BLaER1 (cell line): ENCODE measurements around the gene LCN6.

Experiments used
- H3K27ac ChIP-seq: shearing (Covaris generic); formaldehyde crosslinking; 2 replicates; pipeline ENCODE4 v1.8.1; 2022
- H3K27me3 ChIP-seq: shearing (Covaris generic); formaldehyde crosslinking; 2 replicates; pipeline ENCODE4 v1.8.1; 2022
- H3K36me3 ChIP-seq: shearing (Covaris generic); formaldehyde crosslinking; 2 replicates; pipeline ENCODE4 v1.8.1; 2022
- H3K4me1 ChIP-seq: shearing (Covaris generic); formaldehyde crosslinking; 2 replicates; pipeline ENCODE4 v1.8.1; 2022
- H3K4me2 ChIP-seq: shearing (Covaris generic); formaldehyde crosslinking; 2 replicates; pipeline ENCODE4 v1.8.1; 2022
- H3K4me3 ChIP-seq: shearing (Covaris generic); formaldehyde crosslinking; 2 replicates; pipeline ENCODE4 v1.8.1; 2022
- H3K9ac ChIP-seq: shearing (Covaris generic); formaldehyde crosslinking; 2 replicates; pipeline ENCODE4 v1.8.1; 2022
- H3K9me3 ChIP-seq: shearing (Covaris generic); formaldehyde crosslinking; 2 replicates; pipeline ENCODE4 v1.8.1; 2022
- H4K20me1 ChIP-seq: shearing (Covaris generic); formaldehyde crosslinking; 2 replicates; pipeline ENCODE4 v1.8.1; 2022
- Cebpa-rat ChIP-seq: shearing (Covaris generic); IDR thresholded peaks from 2 replicates; pipeline ENCODE4 v1.8.1; 2022

The LCN6 gene

GRCh38 chr9:136745389-136746154, 2.8 kb downstream of the LCN6 start:
- peak overlapping the region; percentile 28; the same call in 1 of the 2 replicates for H3K4me3 ChIP-seq
- 0 out of 2 replicates have a peak overlapping the region, but pooled peaks have one; percentile 3 for H3K9ac ChIP-seq
- H3K27me3 ChIP-seq = no peaks in the 10 kb centered on the region
- peaks cover 14% of the 10 kb centered on the region; the same call in 1 of the 2 replicates for H4K20me1 ChIP-seq
- peaks cover 19% of the 10 kb centered on the region; the same call in 1 of the 2 replicates for H3K36me3 ChIP-seq
- peaks cover 3% of the 10 kb centered on the region; the same call in 1 of the 2 replicates for H3K9me3 ChIP-seq
- peak overlapping the region; percentile 99 for H3K4me2 ChIP-seq
- H3K4me1 ChIP-seq = peaks cover 95% of the 10 kb centered on the region
- no peak overlapping the region for H3K27ac ChIP-seq
- TF ChIP-seq Cebpa-rat = no peak

GRCh38 chr9:136744773-136745172, 3.6 kb downstream of the LCN6 start:
- Histone ChIP-seq H4K20me1 (peaks cover 14% of the 10 kb centered on the region; the same call in 1 of the 2 replicates), H3K27me3 (no peaks in the 10 kb centered on the region), H3K27ac (0 out of 2 replicates have a peak overlapping the region, but pooled peaks have one; percentile 30), H3K36me3 (peaks cover 19% of the 10 kb centered on the region; the same call in 1 of the 2 replicates), H3K4me1 (peaks cover 97% of the 10 kb centered on the region), H3K4me3 (no peak overlapping the region), H3K9me3 (no peaks in the 10 kb centered on the region), H3K4me2 (peak overlapping the region; percentile 99), H3K9ac (peak overlapping the region; percentile 45)
- TF ChIP-seq Cebpa-rat = no peak

DNA sequence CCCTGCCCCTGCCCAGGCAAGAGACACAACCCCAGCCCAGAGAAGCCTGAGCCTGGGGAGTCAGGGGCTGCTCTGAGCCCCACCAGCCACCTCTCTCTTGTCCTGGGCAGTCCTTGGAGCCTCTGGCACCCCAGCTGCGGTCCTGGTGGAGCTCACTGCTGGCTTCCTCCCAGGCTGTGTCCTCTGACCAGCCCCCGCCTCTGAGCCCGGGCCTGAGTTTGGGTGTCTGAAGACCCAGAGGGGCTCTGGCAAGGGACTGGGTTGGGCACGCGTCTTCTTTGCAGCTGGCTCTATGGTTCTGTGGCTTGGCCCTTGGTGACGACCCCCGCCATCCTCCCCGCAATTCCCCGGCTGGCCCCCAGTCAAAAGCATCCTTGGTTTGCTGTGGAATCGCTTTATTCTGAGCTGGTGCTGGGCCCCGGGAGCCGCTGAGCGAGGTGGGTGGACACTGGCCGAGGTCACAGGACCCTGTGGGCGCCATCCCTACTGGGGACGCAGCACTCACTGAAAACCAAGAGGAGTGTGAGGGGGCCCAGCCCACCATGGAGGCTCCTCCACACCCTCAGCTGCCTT, 4.6 kb downstream of the LCN6 start:
- TF ChIP-seq Cebpa-rat = no peak
- peaks cover 19% of the 10 kb centered on the region; the same call in 1 of the 2 replicates for H3K36me3 ChIP-seq
- H3K9me3 ChIP-seq = no peaks in the 10 kb centered on the region
- peaks cover 88% of the 10 kb centered on the region for H3K4me1 ChIP-seq
- H3K4me3 ChIP-seq = no peak overlapping the region; the same call in 1 of the 2 replicates
- H3K4me2 ChIP-seq = peak overlapping the region; percentile 99
- 0 out of 2 replicates have a peak overlapping the region, but pooled peaks have one; percentile 30 for H3K27ac ChIP-seq
- H3K27me3 ChIP-seq = no peaks in the 10 kb centered on the region
- peaks cover 14% of the 10 kb centered on the region; the same call in 1 of the 2 replicates for H4K20me1 ChIP-seq
- peak overlapping the region; percentile 45; the same call in 1 of the 2 replicates for H3K9ac ChIP-seq

DNA sequence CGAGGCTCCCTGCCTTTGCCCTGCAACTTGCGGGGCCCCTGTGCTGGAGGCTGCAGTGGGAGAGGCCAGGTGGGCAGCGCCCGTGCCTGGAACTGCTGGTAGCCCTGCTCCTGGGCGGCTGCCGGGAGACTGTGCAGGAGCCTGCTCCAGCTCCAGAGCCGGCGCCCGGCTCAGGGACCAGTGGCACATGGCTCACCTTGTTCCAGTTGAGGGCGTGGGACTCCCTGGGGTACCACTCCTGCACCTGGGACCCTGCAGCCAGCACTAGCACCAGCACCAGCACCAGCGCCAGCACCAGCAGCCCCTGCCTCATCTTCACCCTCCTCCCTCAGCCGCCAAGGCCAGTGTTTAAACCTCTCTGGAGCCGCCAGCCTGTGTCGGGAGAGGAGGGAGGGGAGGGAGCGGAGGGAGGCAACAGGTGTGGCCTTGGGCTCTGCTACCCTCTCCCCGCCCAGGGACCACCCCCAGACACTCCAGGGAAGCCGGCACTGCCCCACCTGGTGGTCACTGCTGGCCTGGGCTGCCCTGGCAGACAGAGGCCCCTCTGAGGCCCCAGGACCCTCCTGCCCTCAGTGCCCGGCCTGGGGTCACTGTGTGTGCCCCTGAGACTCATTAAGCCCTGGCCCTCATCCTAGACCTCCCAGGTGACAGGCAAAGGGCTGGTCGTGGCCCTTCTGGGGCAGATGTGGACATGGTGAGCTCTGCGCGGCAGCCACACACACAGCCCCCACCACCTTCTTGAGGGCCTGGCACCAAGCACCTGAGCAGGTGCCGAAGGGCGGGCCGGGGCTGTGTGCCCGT, 5.5 kb downstream of the LCN6 start, which contains the start of gene LCN10:
Gene LCN10, minus strand, starts transcription at position 350 of the 801 bp plus-strand sequence. Its CDS starts 37 bp downstream, at position 313.
- Histone ChIP-seq H4K20me1 (peaks cover 14% of the 10 kb centered on the region; the same call in 1 of the 2 replicates), H3K4me1 (peaks cover 78% of the 10 kb centered on the region), H3K27me3 (no peaks in the 10 kb centered on the region), H3K9me3 (no peaks in the 10 kb centered on the region), H3K4me2 (peak within 1 kb of the TSS; percentile 99), H3K9ac (peak within 1 kb of the TSS; percentile 6; the same call in 1 of the 2 replicates), H3K4me3 (peak within 1 kb of the TSS; percentile 57), H3K36me3 (peaks cover 19% of the 10 kb centered on the region; the same call in 1 of the 2 replicates), H3K27ac (peak within 1 kb of the TSS; percentile 70)
- no peak for TF ChIP-seq Cebpa-rat

GRCh38 chr9:136741883-136742571, 6.3 kb downstream of the LCN6 start:
- TF ChIP-seq Cebpa-rat = no peak
- Histone ChIP-seq H3K4me1 (peaks cover 71% of the 10 kb centered on the region), H3K4me2 (peak overlapping the region; percentile 99), H4K20me1 (peaks cover 14% of the 10 kb centered on the region; the same call in 1 of the 2 replicates), H3K27me3 (no peaks in the 10 kb centered on the region), H3K4me3 (peak overlapping the region; percentile 57), H3K9ac (peak overlapping the region; percentile 6; the same call in 1 of the 2 replicates), H3K9me3 (no peaks in the 10 kb centered on the region), H3K36me3 (peaks cover 19% of the 10 kb centered on the region; the same call in 1 of the 2 replicates), H3K27ac (peak overlapping the region; percentile 70)

- H3K27me3 ChIP-seq = no peaks in the 10 kb centered on the region
Measured at GRCh38 chr9:136740971-136741882, 7.1 kb downstream of the LCN6 start.

GRCh38 chr9:136740491-136740890, 7.8 kb downstream of the LCN6 start:
- Histone ChIP-seq H3K4me3 (no peak overlapping the region), H3K4me2 (peak overlapping the region; percentile 99), H3K36me3 (peaks cover 15% of the 10 kb centered on the region; the same call in 1 of the 2 replicates), H4K20me1 (peaks cover 14% of the 10 kb centered on the region; the same call in 1 of the 2 replicates), H3K27ac (peak overlapping the region; percentile 70), H3K27me3 (no peaks in the 10 kb centered on the region), H3K4me1 (peaks cover 64% of the 10 kb centered on the region), H3K9ac (no peak overlapping the region), H3K9me3 (no peaks in the 10 kb centered on the region)
- TF ChIP-seq Cebpa-rat = no peak

More at GRCh38 chr9:136740971-136741882, 7.1 kb downstream of the LCN6 start:
- Histone ChIP-seq H3K27ac (peak overlapping the region; percentile 70), H3K4me1 (peaks cover 63% of the 10 kb centered on the region), H3K4me3 (peak overlapping the region; percentile 57), H3K36me3 (peaks cover 19% of the 10 kb centered on the region; the same call in 1 of the 2 replicates), H3K9ac (peak overlapping the region; percentile 6; the same call in 1 of the 2 replicates), H3K4me2 (peak overlapping the region; percentile 99), H4K20me1 (peaks cover 14% of the 10 kb centered on the region; the same call in 1 of the 2 replicates), H3K9me3 (no peaks in the 10 kb centered on the region)
- TF ChIP-seq Cebpa-rat = no peak
